Stimulated activated CD4-positive, alpha-beta T cell treated with anti-CD3 and anti-CD28 coated beads, TNF-alpha, amount 100 ng/mL, for 1 hour (primary cell): Measurements from ENCODE around the gene ELL2.

Experiments used
- DNase-seq, 3 donors: peaks; one replicate each; pipeline ENCODE4 v3.0.0-alpha.2; 2020; ENCODE audit warnings: low read depth in 3 of 3, low spot score in 1 of 3

Gene ELL2

DNA sequence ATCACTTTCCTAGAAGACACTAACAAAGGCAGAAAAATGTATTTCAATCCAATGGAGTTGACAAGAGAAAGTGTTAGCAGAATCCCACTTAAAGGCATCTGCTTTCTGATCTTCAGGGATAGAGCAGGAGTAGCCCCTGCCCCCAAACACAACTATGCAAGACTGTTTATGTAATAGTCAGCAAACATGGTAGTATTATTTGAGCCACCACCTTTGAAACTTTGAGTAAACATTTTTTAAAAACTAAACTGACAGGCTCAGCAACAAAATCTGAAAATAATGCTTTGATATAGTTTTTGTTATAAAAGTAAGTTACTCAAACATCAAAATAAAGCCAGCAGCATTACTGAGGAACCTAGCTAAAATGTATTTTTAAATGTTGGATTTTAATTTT is 4.8 kb downstream of the ELL2 start:
- no peak for DNase-seq

DNA sequence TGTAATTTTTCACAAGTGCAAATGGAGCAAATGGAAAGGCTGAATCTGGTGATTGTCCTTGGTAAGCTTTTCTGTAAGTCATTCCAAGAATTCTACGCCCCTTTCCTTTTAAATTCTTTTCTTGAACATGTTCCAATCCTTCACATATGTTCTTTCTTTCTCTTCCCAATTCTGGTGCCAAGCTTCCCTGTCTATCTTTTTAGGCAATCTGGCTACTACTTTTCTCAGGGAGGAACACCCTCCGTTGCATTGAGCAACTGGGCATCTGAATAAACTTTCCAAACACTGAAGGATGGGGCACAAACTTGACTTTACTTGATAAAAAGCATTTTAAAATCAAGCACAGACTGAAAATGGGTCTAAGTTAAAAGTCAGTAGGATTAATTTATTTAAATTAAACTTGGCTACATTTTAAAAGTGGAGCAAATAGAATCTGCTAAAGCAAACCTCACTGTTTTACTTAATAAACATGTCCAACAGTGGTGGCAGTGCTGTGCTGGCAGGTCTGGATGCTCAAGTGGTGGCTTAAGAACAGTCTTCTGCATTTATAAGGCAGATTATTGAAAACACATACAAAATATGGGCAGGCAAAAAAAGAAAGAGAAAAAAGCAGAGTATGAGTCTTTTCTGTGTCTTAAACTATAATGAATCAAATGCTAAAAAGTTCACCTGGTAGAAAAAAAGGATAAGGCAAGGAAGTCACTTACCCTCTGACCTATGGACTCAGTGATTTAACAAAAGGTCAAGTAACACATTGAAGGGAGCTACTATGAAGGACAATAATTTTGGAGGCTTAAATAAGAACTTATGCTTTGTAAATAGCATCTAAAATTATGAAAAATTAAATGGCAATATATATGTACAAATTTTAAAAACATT is 5.4 kb downstream of the ELL2 start:
- DNase-seq = no peak

DNA sequence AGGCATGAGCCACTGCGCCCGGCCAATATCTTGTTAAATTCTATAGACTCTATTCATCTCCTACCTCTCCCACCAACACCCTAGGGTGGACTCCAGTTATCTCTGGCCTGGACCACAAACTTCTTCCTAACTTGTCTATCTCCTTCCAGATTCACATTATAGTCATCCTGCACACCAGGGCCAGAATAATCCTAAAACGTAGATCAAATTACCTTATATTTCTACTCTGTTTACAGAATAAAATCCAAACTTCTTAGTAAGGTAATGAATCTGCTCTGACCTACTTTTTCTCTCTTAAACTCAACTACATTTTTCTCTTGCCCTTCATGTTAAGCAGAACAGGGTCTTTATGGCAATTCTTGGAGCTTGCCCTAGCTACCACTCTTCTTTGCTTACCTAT is 6.9 kb downstream of the ELL2 start:
- DNase-seq = no peak

DNA sequence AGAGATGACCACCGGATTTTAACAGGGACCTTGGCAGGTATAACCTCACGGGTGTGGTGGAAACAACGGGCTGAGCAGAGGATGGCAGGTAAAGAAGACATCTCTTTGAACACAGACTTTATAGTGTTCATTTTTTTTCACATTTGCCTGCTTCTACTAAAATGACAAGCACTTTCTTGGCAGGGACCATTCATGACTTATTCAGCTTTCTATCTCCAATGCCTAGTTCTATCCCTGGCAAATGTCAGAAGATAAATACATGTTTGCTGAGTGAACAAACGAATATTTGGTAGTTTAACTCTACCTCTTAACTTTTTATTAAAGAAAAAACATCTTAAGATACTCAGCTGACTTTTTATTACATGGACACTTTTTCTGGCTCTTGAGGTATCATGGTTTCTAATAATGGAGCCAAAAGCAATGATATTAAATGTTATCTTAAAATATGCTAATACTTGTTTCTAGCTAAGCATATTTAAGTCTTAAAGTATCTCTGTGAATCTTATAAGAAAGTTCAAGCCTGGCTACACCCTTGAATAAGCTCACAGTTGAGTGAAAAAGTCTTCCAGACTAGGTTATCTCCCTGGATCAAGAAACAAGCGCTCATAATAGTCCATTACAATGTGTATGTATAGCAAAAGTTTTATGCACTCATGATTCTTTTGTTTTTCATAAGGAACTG is 8.5 kb downstream of the ELL2 start:
- DNase-seq = no peak

DNA sequence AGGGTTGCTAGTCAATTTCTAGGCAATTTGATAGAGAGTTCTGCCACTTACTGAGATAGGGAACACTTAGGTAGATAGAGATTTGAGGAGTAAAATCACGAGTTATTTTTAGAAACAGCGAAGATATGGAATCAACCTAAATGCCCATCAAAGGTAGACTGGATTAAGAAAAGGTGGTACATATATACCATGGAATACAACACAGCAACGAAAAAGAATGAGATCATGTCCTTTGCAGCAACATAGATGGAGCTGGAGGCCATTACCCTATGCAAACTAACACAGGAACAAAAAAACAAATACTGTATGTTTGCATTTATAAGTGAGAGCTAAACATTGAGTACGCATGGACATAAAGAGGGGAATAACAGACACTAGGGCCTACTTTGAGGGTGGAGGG is 9.7 kb downstream of the ELL2 start:
- DNase-seq = no peak

DNA sequence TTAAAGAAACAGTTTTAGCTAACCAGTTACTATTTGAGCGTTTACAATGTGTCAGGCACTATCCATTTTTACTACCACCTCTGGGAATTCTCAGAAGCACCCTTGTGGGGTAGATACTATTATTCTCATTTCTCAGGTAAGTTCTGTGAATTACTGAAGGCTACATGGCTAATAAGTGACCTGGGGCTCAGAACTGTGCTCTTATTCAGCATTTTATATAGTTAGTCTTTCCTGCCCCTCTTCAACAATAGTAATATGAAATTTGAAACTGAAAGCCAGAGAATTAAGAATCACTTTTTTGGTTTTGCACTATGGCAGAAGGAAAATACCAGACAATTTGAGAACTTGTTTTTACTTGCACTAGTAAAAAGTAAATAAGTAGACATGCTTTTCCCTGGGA is 11.8 kb downstream of the ELL2 start:
- DNase-seq = no peak

DNA sequence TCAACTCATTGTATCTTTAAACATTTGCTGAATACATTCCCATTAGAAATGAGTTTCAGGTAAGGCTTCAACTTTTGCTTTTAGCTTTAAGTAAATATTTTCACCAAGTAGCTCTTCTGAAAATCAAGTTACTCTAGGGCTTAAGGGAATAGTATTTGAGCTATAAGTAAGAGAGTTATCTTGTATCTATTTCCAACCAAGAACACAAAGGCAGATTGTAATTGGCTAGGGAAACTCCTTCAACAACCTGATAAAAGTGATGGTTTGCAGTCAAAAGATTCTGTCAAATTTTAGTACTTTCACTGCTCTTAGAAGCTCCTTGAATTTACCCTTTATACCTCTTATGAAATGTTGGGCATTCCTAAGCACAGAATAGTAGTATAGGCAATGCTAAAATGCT is 13.0 kb downstream of the ELL2 start:
- no peak for DNase-seq

DNA sequence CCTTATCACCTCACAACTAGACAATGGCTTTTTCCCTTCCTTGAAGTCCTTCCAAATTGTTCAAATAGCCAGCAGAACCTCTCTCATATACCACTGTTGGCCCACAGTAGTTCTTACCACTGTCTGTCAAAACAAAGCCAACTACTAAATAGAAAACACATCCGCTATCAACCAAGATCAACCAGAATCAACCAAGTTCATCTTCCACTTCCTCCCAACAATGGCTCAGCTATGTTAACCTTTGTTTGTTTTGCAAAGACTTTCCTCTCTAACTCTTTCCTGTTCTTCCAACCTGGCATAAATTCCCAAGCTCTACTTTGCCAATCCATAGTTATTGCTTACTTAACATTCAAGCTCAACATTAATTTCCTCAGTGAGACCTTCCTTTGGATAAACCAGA is 15.2 kb downstream of the ELL2 start:
- DNase-seq = no peak

DNA sequence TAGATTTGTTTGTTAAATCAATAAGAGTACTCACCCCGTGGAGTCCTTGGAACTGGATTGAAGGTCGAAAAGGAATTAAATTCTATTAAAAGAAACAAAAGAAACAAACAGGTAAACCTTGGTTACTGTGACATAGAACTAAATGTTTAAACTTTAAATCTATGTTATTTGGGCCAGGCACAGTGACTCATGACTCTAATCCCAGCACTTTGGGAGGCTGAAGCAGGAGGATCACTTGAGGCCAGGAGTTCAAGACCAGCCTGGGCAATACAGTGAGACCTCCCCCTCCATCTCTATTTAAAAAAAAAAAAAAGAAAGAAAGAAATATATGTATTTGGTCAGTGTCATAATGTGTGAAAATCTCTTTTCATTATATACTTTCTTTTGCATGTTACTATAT is 18.7 kb downstream of the ELL2 start:
- DNase-seq = no peak

DNA sequence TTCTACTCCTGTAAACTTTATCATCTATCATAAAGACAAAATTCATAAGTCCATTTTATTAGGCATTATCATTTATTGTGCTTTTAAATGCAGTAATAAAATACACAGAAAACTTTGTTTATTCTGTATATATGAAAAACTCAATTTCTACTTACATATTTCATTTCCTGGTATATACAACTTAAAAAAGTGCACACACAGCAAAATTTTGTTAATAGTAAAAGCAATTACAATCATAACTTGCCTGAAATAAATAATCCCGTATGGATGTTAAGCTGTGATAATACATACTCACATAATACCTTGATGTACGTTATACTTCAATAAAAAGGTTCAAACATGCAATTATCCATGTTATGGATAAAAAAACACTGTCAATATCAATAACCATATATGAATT is 19.2 kb downstream of the ELL2 start:
- no peak for DNase-seq

DNA sequence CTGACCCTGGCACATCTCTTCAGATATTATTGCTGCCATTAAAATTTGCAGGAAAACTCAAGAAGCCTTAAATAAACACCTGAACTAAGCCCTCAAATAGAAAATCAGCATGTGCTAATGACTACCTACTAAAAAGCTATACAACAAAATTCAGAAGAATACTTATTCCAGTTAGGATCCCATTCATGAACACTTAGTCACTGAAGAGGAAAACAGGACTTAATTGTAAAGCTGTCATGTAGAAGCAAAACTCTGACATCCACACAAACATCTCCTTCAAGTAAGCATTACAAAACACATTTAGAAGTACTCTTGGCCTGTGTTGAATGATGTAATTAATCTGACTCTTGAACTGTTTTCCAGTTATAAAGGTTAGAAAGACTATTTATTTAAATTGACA is 19.9 kb downstream of the ELL2 start:
- no peak for DNase-seq

DNA sequence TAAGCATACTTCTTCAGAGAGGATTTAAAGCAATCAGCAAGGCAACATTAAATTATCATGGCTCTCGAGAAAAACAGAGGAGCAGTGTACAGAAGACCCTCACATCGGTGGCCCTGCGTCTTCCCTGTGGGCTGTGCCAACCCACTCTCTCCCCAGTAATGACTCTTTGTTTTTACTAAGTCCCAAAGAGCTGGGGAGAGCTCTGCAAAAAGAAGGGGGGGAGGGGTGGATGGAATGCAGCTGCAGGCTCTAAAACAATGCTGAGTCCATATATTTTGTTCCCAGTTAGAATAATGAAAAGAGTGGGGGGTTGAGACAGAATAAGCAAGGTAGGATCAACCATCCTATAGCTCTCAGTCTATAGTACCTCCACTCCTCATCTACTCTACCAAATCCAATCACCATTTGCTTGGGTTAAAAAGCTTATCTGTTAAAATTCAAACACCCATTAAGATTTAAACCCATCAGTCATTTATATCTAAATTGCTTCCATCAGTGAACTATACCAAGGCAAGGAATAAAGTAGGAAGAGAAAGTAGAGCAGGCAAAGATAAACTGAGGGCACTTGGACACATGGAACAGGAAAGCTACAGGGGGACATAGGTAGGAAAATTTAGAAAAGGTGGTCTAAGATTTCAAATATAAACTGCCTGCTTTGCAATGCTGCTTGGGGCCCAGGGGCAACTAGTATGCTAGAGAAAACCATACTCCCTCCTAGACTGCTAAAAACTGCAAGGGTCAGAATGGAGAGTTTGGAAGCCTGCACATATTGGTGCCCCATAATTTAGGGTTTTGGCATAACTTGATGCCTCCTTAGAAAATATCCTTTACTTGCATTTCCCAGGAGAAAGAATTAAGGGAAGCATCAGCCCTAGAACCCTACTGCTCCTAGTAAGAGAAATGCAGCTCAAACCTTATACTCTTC is 20.6 kb downstream of the ELL2 start:
- DNase-seq = no peak

DNA sequence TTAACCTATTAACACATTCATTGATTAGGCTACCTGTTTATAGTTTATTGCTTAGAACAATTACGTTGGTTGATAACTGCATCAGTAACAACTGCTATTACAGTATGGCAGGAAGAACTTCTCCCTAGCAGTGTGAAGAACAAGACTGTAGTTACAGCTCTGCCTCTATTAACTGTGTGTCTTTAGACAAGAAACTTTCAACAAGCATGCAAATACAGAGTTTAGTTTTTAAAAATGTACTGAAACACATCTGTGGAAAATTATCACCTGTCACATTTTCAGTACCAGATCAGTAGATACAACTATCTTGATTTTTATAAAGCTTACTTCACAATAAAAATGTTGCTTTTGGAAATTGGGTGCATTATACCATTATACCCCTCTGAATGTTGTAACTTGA is 22.2 kb downstream of the ELL2 start:
- no peak for DNase-seq

DNA sequence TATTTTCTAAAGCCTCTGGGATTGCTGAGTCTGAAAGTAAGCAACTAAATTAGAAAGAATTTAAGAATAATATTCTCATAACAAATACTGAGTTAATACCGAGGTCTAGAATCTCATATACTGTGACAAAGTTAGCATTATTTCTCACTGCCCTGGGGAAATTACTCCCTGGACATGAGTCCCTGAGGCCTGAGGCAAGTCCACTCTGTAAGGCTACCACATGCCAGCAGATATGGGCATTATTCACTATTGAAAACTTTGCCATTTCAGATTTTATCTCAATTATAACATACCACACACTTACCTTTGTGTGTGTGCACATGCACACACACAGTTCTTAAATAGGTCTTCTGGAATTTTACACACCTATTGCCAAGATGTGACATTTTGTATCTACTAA is 22.9 kb downstream of the ELL2 start:
- DNase-seq = no peak

DNA sequence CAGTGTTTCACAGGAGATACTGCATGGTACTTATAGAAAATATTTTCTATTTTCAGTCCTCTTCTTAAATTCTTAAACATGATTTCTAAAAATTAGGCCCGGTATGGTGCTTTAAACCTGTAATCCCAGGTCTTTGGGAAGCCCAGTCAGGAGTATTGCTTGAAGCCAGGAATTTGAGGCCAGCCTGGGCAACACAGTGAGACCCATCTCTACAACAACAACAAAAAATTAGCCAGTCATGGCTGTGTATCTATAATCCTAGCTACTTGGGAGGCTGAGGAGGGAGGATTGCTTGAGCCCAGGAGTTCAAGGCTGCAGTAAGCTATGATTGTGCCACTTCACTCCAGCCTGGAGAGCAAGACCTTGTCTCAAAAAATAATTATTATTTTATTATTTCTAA is 23.3 kb downstream of the ELL2 start:
- DNase-seq = no peak

DNA sequence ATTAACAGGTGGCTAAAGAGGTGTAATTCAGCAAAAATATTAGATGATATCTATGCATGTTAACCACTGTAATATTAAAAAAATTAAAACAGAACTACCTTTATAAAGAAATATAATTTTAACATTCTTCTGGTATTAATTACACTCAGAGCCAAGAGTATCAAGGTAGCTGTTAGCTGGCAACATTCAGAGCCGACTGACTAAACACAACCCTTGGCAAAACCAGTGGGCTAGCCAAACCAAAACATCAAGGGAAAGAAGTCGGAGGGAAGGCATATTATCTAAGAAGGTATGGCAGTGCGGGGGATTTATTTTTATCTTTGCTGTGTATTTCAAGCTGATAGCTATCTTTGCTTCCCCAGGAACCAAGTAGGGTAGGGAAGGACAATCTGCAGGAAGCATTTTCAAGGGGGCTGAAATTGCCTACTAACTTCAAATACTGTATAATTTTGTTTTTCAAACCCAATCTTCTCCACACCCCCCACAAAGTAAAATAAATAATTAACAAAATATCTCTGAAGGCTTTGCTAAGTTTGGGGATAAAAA is 24.0 kb downstream of the ELL2 start:
- DNase-seq = no peak

DNA sequence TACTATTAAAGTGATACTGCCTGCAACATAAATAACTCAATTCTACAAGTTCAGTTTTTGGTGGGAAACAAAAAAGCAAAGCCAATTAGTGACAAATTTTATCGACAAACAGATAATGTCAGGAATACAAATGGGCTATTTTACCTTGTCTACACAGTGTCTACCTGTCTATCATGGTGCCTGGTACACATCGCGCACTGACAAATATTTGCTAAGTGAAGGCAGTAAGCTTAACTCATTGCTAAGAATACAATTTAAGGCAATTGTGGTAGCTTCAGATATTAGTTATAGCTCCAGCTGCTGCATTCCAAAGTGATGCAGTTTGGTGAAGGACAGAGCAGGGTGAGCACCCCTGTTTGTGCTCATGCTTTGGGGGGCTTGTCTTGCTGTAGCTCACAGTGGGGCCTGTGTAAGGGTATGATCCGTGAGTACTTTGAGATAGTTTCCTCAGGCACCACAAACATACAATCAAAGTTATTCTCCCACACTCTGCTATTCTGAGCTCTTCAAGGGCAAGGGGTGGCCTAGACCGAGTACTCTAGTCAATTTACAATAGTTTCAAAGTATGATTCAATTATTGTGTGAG is 24.7 kb downstream of the ELL2 start:
- DNase-seq = no peak

DNA sequence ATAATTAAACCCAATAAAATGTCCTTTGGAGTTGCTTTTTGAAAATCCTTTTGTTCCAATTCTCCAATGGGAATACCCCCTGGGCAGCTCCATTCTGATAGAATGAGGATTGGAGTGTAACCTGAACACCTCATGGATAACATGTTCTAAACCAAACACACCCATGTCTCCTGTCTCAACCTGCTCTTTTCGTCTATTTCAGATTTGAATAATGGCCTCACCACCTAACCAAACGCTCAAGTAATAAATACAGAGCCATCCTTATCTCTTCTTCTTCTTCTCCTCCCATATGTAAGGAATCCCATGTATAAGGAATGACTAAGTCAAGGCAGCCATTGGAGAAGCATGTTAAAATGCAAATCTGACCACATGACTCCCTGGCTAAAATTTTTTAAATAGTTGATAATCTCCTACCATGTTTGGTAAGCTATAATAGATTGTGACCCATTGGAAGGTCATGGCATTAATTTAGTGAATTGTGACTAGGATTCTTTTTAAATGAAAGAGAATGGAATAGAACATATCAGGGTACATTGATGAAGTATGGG is 26.0 kb downstream of the ELL2 start:
- DNase-seq = no peak

DNA sequence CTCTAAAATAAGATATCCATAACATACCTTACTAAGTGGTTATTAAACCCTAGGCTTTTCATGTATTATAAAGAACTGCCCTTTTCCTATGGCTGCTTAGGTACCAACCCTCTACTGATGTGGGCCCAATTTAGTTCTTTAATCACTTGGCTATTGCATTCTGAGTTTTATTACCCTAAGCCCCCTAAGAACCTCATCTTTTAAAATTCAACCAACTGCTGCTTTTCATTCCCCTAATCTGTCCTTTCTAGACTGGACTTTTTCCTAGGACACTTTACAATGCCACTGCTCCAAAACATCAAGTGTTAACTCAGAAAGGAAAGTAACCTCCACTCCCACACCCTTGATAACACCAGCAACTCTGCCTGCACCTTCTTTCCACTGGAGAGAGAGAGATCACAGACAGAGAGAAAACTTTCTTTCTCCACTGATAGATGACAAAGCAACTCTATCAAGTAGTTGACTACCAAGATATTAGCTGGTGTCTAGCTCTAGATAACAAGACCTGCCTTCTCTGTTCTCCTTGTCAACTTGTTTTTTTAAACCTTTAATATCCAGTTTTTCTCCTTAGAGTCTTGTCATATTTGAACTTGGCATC is 27.3 kb downstream of the ELL2 start:
- DNase-seq = no peak

DNA sequence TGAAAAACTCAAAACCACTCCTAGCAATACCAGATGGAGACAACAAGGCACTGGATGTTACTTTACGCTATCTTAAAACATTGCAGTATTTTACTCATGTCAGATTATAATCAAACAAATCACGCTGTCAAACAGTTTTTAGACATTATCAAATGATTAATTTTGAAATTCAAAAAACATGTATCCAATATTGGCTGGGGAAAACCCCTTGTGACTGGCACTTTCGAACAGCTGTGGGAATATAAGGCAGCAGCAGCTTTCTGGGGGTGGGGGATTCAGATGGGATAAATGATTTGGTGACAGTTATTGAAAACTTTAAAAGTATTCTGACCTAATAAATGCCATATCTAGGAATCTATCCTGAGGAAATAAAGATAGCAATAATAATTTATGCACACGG is 28.7 kb downstream of the ELL2 start:
- no peak for DNase-seq
